OCI-LY7 (cell line): ENCODE measurements around the gene SLC5A9.
"Not testable (repeated sequence)": the region's sequence is repeated elsewhere in the genome, so short reads cannot be mapped to it uniquely, and the experiment has no call there.

Source experiments
- CTCF ChIP-seq: fragments of 200-600 bp; sonication (generic); conservative IDR thresholded peaks from 2 replicates; pipeline ENCODE4 v1.5.1; 2014; ENCODE audit warnings: mild to moderate bottlenecking, antibody characterized with exemption, low read length, moderate library complexity, mixed read lengths
- EZH2phosphoT487 ChIP-seq: fragments of 200-600 bp; sonication (generic); IDR thresholded peaks from 2 replicates; pipeline ENCODE4 v1.6.1; 2018; ENCODE audit warnings: low read depth, borderline replicate concordance, mild to moderate bottlenecking, mixed run types, antibody characterized with exemption, low read length, moderate library complexity, mixed read lengths

- TF ChIP-seq CTCF, EZH2phosphoT487: not testable (repeated sequence)
Measured at GRCh38 chr1:48213462-48213861, 9.1 kb upstream of the SLC5A9 start.
